ENCODE measurements around the gene LTC4S. TPM values are rescaled to one million over a fixed set of nuclear protein-coding genes. Genes with fewer than 3 reads are reported as not detected.

LTC4S gene
- total and polyA plus RNA-seq, 9 of the 15 experiments (the other 6 are each of a cell fraction or from before 2014, with no cell fraction given) = 0.17 to 0.77 (median 0.75) TPM; not detected in 6

GRCh38 chr5:179763215-179763945, 30.4 kb upstream of the LTC4S start (continued):
- TF ChIP-seq KLF16 (IDR thresholded peaks at IDR 0.05) (0 out of 2 replicates have a peak, but pooled peaks have one; percentile 53), ZNF766 (CRISPR knock-in tag; conservative IDR thresholded peaks at IDR 0.05) (0 out of 2 replicates have a peak, but pooled peaks have one; percentile 34), RB1 (IDR thresholded peaks at IDR 0.05; ENCODE audit: low read depth) (0 out of 2 replicates have a peak, but pooled peaks have one; percentile 42), C11orf30 (IDR thresholded peaks at IDR 0.05; ENCODE audit: low read depth) (peak; percentile 39), ZNF197 (CRISPR knock-in tag; IDR thresholded peaks at IDR 0.05; ENCODE audit: low read depth) (no peak), ATF7 (IDR thresholded peaks at IDR 0.05) (0 out of 2 replicates have a peak, but pooled peaks have one; percentile 25), CREBBP (IDR thresholded peaks at IDR 0.05; ENCODE audit: low read depth, low read length) (no peak), MBD1 (CRISPR knock-in tag; IDR thresholded peaks at IDR 0.05) (no peak), YBX1 (IDR thresholded peaks at IDR 0.05) (no peak), HOMEZ (CRISPR knock-in tag; IDR thresholded peaks at IDR 0.05) (no peak), KDM1A (IDR thresholded peaks at IDR 0.05) (no peak), STAT5B (CRISPR knock-in tag; IDR thresholded peaks at IDR 0.05) (no peak), ARNT (IDR thresholded peaks at IDR 0.05) (no peak), ARID3A (IDR thresholded peaks at IDR 0.05; ENCODE audit: borderline replicate concordance, low read depth, low read length) (no peak), REST (IDR thresholded peaks at IDR 0.05; ENCODE audit: borderline replicate concordance) (peak; percentile 44; the same call in 1 of the 2 replicates), REST (CRISPR knock-in tag; IDR thresholded peaks at IDR 0.05; ENCODE audit: low read depth) (no peak)

All from K562 (cell line).